CD4-positive, alpha-beta T cell (primary cell): ENCODE data around the gene SMYD3. TPM values are rescaled to one million over a fixed set of nuclear protein-coding genes. Genes with fewer than 3 reads are reported as not detected.
"Not testable (repeated sequence)": the region's sequence is repeated elsewhere in the genome, so short reads cannot be mapped to it uniquely, and the experiment has no call there.

Experiments
- ATAC-seq: fragments of 200-7000 bp; cut with Tn5 transposase; one replicate; pipeline ENCODE4 v1.10.0; 2022; ENCODE audit warnings: mild to moderate bottlenecking; ENCODE audit not compliant: poor library complexity
- CTCF ChIA-PET: fragments of 350-600 bp; sonication (Branson Sonifier 250); formaldehyde crosslinking; loops from one replicate; lab custom pipeline; 2021; ENCODE audit warnings: antibody characterized with exemption, inconsistent platforms; lab: Charles Lee
- POLR2A ChIA-PET: fragments of 350-600 bp; sonication (Branson Sonifier 250); formaldehyde crosslinking; loops from one replicate; lab custom pipeline; 2021; ENCODE audit warnings: antibody characterized with exemption, inconsistent platforms; lab: Charles Lee
- DNase-seq, 14 experiments: peaks; one replicate each; pipeline ENCODE4 v3.0.0-alpha.2; 2013 to 2020; ENCODE audit warnings: mixed read lengths in 2 of 14
- H3K27ac ChIP-seq, 2 donors: one replicate each; pipeline versions ENCODE4 v1.5.1 to v1.7.0; 2013; ENCODE audit warnings: low read length in 2 of 2, low read depth in 1 of 2, mild to moderate bottlenecking in 1 of 2
- H3K27me3 ChIP-seq, 2 experiments: 1 replicate in 1 of 2; 2 replicates in 1 of 2; pipeline versions ENCODE4 v1.6.1 to v1.7.0; 2013; ENCODE audit warnings: low read length in 2 of 2, control low read depth in 1 of 2, mild to moderate bottlenecking in 1 of 2, moderate library complexity in 1 of 2; ENCODE audit not compliant: insufficient read depth in 2 of 2, control insufficient read depth in 1 of 2
- H3K36me3 ChIP-seq: one replicate; pipeline ENCODE4 v1.6.1; 2013; ENCODE audit warnings: low read length, control low read depth; ENCODE audit not compliant: insufficient read depth
- H3K4me1 ChIP-seq: one replicate; pipeline ENCODE4 v1.6.1; 2013; ENCODE audit warnings: low read length, control low read depth; ENCODE audit not compliant: insufficient read depth
- H3K4me3 ChIP-seq: one replicate; pipeline ENCODE4 v1.5.1; 2013; ENCODE audit warnings: mild to moderate bottlenecking, low read length, moderate library complexity
- H3K9me3 ChIP-seq, 2 experiments: 1 replicate in 1 of 2; 2 replicates in 1 of 2; pipeline versions ENCODE4 v1.6.1 to v1.7.0; 2013; ENCODE audit warnings: low read length in 2 of 2, mild to moderate bottlenecking in 2 of 2, control low read depth in 1 of 2, moderate library complexity in 1 of 2; ENCODE audit not compliant: control insufficient read depth in 1 of 2, insufficient read depth in 1 of 2
- H3K27ac Mint-ChIP-seq: one replicate; pipeline ENCODE4 v1.8.0; 2020; ENCODE audit warnings: mixed read lengths
- H3K27me3 Mint-ChIP-seq: one replicate; pipeline ENCODE4 v1.8.0; 2021; ENCODE audit warnings: mixed read lengths
- H3K36me3 Mint-ChIP-seq: one replicate; pipeline ENCODE4 v1.8.0; 2021; ENCODE audit warnings: low read depth, mixed read lengths
- H3K4me1 Mint-ChIP-seq: one replicate; pipeline ENCODE4 v1.8.0; 2021; ENCODE audit warnings: low read depth, mixed read lengths
- H3K4me3 Mint-ChIP-seq: one replicate; pipeline ENCODE4 v1.8.0; 2020; ENCODE audit warnings: mild to moderate bottlenecking, mixed read lengths
- H3K9me3 Mint-ChIP-seq: one replicate; pipeline ENCODE4 v1.8.0; 2020; ENCODE audit warnings: mixed read lengths
- intact Hi-C, 2 experiments: fragments of 100-400 bp; cut with DNase I in 1 of 2; cut with micrococcal nuclease in 1 of 2; formaldehyde crosslinking; loops; one replicate each; pipeline versions ENCODE4 v1.15.1 to v1.9.0; 2023 to 2025; cut with DNase I, micrococcal nuclease
- total RNA-seq, 174 experiments: library from RNA in 2 of 174; stranded (reverse) in 2 of 174; gene quantifications; one replicate each; pipeline ENCODE4 v1.2.3 and lab custom pipeline; 2021 to 2026
- TF ChIP-seq, protein P1 (sequence below): fragments of 200-600 bp; IDR thresholded peaks from one replicate; pipeline ENCODE4 v1.8.0; 2022; ENCODE audit warnings: antibody characterized with exemption, mild to moderate bottlenecking

SMYD3 gene
- total RNA-seq, 2 experiments from 2014 or later = 18.8 to 19.6 TPM

DNA sequence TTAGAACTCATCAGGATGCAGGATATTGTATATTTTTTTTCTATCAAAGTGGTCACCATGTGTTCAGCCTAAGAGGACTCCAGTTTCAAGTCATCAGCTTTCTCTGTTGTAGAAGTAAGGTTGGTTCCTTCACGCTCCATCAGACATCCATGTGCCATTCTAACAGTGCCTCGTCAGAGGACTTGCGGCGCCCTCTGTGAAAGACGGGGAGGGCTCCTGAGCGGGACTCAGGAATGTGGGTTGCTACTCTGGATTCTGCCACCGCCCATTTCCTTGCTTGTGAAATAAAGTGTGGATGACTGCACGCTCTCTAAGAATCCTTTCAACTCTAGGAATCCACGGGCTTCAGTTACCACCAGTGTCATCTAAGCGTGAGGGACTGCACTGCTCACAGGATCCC, 758.8 kb downstream of the SMYD3 start:
- Histone ChIP-seq H3K4me1 (no peaks in the 10 kb centered on the region), H3K27ac (no peak overlapping the region), H3K9me3 (peaks cover 0 to 14% of the 10 kb centered on the region in 2 experiments), H3K27me3 (no peaks in the 10 kb centered on the region), H3K36me3 (peaks cover 5% of the 10 kb centered on the region), H3K4me3 (no peak overlapping the region)
- H3K4me3 Mint-ChIP-seq = no peak overlapping the region
- TF ChIP-seq, protein P1, sequence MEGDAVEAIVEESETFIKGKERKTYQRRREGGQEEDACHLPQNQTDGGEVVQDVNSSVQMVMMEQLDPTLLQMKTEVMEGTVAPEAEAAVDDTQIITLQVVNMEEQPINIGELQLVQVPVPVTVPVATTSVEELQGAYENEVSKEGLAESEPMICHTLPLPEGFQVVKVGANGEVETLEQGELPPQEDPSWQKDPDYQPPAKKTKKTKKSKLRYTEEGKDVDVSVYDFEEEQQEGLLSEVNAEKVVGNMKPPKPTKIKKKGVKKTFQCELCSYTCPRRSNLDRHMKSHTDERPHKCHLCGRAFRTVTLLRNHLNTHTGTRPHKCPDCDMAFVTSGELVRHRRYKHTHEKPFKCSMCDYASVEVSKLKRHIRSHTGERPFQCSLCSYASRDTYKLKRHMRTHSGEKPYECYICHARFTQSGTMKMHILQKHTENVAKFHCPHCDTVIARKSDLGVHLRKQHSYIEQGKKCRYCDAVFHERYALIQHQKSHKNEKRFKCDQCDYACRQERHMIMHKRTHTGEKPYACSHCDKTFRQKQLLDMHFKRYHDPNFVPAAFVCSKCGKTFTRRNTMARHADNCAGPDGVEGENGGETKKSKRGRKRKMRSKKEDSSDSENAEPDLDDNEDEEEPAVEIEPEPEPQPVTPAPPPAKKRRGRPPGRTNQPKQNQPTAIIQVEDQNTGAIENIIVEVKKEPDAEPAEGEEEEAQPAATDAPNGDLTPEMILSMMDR = no peak
- intact Hi-C loops = no loop called here
- CTCF ChIA-PET = no interaction called here
- peaks cover 20% of the 10 kb centered on the region for H3K9me3 Mint-ChIP-seq
- H3K4me1 Mint-ChIP-seq = no peaks in the 10 kb centered on the region
- no peak overlapping the region for H3K27ac Mint-ChIP-seq
- no peak for ATAC-seq
- no peak for DNase-seq
- POLR2A ChIA-PET = no interaction called here
- H3K27me3 Mint-ChIP-seq = no peaks in the 10 kb centered on the region
- H3K36me3 Mint-ChIP-seq = peaks cover 87% of the 10 kb centered on the region

DNA sequence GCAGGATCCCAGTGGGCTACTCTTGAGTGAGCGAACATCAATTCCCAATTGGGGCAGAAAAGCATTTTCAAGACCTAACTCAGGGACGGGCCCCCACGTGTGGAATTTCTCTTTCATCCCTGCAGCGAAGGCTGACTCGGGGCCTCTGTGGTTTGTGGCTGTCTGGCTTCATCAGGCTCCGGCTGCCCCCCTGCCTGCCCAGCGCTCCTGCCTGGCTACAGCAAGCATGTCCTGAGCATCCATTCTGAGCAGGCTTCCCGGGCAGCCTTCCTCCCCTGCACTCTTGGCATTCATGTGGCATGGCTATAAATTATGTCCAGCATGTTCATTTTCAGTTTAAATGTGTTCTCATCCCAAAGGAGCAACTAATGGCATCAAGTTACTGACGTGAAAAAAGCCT, 764.2 kb downstream of the SMYD3 start:
- CTCF ChIA-PET = no interaction called here

DNA sequence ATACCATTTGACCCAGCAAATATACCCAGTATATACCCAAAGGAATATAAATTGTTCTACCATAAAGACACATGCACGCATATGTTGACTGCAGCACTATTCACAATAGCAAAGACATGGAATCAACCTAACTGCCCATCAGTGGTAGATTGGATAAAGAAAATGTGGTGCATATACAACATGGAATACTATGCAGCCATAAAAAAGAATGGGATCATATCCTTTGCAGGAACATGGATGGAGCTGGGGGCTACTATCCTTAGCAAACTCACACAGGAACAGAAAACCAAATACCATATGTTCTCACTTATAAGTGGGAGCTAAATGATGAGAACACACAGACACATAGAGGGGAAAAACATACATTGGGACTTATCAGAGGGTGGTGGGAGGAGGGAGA, 766.7 kb downstream of the SMYD3 start:
- H3K4me3 ChIP-seq, H3K27me3 ChIP-seq, intact Hi-C loops, H3K4me1 ChIP-seq, POLR2A ChIA-PET, CTCF ChIA-PET, H3K4me1 Mint-ChIP-seq, H3K27me3 Mint-ChIP-seq, DNase-seq, H3K27ac Mint-ChIP-seq, H3K4me3 Mint-ChIP-seq, H3K27ac ChIP-seq, ATAC-seq, H3K36me3 ChIP-seq: not testable (repeated sequence)
- Mint-ChIP-seq H3K9me3 (peaks cover 12% of the 10 kb centered on the region), H3K36me3 (peaks cover 22% of the 10 kb centered on the region)
- H3K9me3 ChIP-seq = peaks cover 0 to 12% of the 10 kb centered on the region in 2 experiments

More for the DNA sequence above, 764.2 kb downstream of the SMYD3 start:
- Mint-ChIP-seq H3K36me3 (peaks cover 47% of the 10 kb centered on the region), H3K27ac (no peak overlapping the region), H3K4me3 (no peak overlapping the region), H3K9me3 (peaks cover 20% of the 10 kb centered on the region), H3K27me3 (no peaks in the 10 kb centered on the region), H3K4me1 (no peaks in the 10 kb centered on the region)
- DNase-seq = no peak
- no peaks in the 10 kb centered on the region for H3K4me1 ChIP-seq
- H3K27ac ChIP-seq = no peak overlapping the region
- ATAC-seq = no peak
- peaks cover 0 to 11% of the 10 kb centered on the region in 2 experiments for H3K9me3 ChIP-seq
- no peaks in the 10 kb centered on the region for H3K27me3 ChIP-seq
- POLR2A ChIA-PET = no interaction called here
- no peak overlapping the region for H3K4me3 ChIP-seq
- TF ChIP-seq, protein P1 = no peak
- intact Hi-C loops = no loop called here
- no peaks in the 10 kb centered on the region for H3K36me3 ChIP-seq

DNA sequence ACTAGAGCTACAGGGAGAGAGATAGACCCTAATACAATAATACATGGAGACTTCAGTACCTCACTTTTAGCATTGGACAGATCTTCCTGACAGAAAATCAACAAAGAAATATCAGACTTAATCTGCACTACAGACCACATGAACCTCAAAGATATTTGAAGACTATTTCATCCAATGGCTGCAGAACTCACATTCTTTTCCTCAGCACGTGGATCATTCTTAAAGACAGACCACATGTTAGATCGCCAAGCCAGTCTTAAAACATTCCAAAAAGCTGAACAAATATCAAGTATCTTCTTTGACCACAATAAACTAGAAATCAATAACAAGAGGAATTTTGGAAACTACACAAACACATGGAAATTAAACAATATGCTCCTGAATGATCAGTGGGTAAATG, 776.3 kb downstream of the SMYD3 start:
- Mint-ChIP-seq H3K27me3 (no peaks in the 10 kb centered on the region), H3K9me3 (peaks cover 46% of the 10 kb centered on the region), H3K4me3 (no peak overlapping the region), H3K4me1 (no peaks in the 10 kb centered on the region), H3K27ac (no peak overlapping the region), H3K36me3 (peaks cover 38% of the 10 kb centered on the region)
- POLR2A ChIA-PET = no interaction called here
- ATAC-seq (no peak), DNase-seq (no peak)
- Histone ChIP-seq H3K9me3 (peaks cover 0 to 3% of the 10 kb centered on the region in 2 experiments), H3K4me1 (no peaks in the 10 kb centered on the region), H3K36me3 (no peaks in the 10 kb centered on the region), H3K27me3 (no peaks in the 10 kb centered on the region), H3K27ac (no peak overlapping the region), H3K4me3 (no peak overlapping the region)
- intact Hi-C loops = no loop called here
- TF ChIP-seq, protein P1 = no peak
- CTCF ChIA-PET = no interaction called here

DNA sequence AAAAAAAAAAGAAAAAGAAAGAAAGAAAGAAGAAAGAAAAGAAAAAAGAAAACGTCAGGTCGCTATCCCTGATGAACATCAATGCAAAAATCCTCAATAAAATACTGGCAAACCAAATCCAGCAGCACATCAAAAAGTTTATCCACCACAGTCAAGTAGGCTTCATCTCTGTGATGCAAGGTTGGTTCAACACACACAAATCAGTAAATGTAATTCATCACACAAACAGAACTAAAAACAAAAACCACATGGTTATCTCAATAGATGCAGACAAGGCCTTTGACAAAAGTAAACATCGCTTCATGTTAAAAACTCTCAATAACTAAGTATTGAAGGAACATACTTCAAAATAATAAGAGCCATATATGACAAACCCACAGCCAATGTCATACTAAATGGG, 779.0 kb downstream of the SMYD3 start:
- ATAC-seq, H3K4me3 ChIP-seq, H3K4me1 ChIP-seq, H3K4me3 Mint-ChIP-seq, intact Hi-C loops, H3K36me3 ChIP-seq, H3K27me3 ChIP-seq, H3K27ac Mint-ChIP-seq, H3K27me3 Mint-ChIP-seq, H3K27ac ChIP-seq, CTCF ChIA-PET, POLR2A ChIA-PET, H3K4me1 Mint-ChIP-seq, DNase-seq: not testable (repeated sequence)
- peaks cover 0 to 11% of the 10 kb centered on the region in 2 experiments for H3K9me3 ChIP-seq
- peaks cover 49% of the 10 kb centered on the region for H3K36me3 Mint-ChIP-seq
- peaks cover 40% of the 10 kb centered on the region for H3K9me3 Mint-ChIP-seq
